SU-DHL-6 (cell line): Measurements from ENCODE around the gene LUC7L.

Source experiments
- H2AFZ ChIP-seq: fragments of 200-600 bp; sonication (generic); 2 replicates; pipeline ENCODE4 v1.6.1; 2014; ENCODE audit warnings: low read depth, mild to moderate bottlenecking, moderate library complexity, mixed read lengths, antibody characterized with exemption, low read length; ENCODE audit not compliant: severe bottlenecking
- H3F3A ChIP-seq: fragments of 200-600 bp; shearing (Covaris generic); 2 replicates; pipeline ENCODE4 v1.6.0; 2016; ENCODE audit warnings: antibody characterized with exemption, mild to moderate bottlenecking; ENCODE audit not compliant: insufficient read depth
- H3K27ac ChIP-seq: fragments of 200-600 bp; sonication (generic); 2 replicates; pipeline ENCODE4 v1.5.1; 2016; ENCODE audit warnings: low read depth, mild to moderate bottlenecking, low read length, moderate library complexity, mixed read lengths
- H3K27me3 ChIP-seq: fragments of 200-600 bp; sonication (generic), shearing (Covaris generic); 2 replicates; pipeline ENCODE4 v1.6.0; 2014; ENCODE audit warnings: mild to moderate bottlenecking, low read length
- H3K36me3 ChIP-seq: fragments of 200-600 bp; sonication (generic); 2 replicates; pipeline ENCODE4 v1.6.1; 2014; ENCODE audit warnings: mild to moderate bottlenecking, low read length, mixed read lengths
- H3K4me2 ChIP-seq: fragments of 300-600, 200-600 bp; shearing (Covaris generic), sonication (generic); 2 replicates; pipeline ENCODE4 v1.6.0; 2014; ENCODE audit warnings: low read length, low read depth, mild to moderate bottlenecking; ENCODE audit not compliant: poor library complexity, severe bottlenecking
- H3K4me3 ChIP-seq: fragments of 200-600 bp; sonication (generic); 2 replicates; pipeline ENCODE4 v1.5.1; 2014; ENCODE audit warnings: antibody characterized with exemption, low read length, mild to moderate bottlenecking, mixed read lengths; ENCODE audit not compliant: insufficient read depth, poor library complexity, severe bottlenecking
- H3K79me2 ChIP-seq: fragments of 200-600 bp; sonication (generic); 2 replicates; pipeline ENCODE4 v1.6.1; 2014; ENCODE audit warnings: mild to moderate bottlenecking, low read length, moderate library complexity; ENCODE audit not compliant: insufficient read depth
- H3K9ac ChIP-seq: fragments of 200-600 bp; sonication (generic); 2 replicates; pipeline ENCODE4 v1.7.0; 2014; ENCODE audit warnings: mild to moderate bottlenecking, low read length
- H3K9me2 ChIP-seq: fragments of 200-600 bp; sonication (generic); replicated peaks from 2 replicates; pipeline ENCODE4 v1.6.1; 2014; ENCODE audit warnings: low read length; ENCODE audit not compliant: insufficient read depth
- H3K9me3 ChIP-seq: fragments of 200-600 bp; sonication (generic); 2 replicates; pipeline ENCODE4 v1.6.1; 2014; ENCODE audit warnings: low read length, mixed read lengths; ENCODE audit not compliant: insufficient read depth
- H4K20me1 ChIP-seq: fragments of 200-600 bp; sonication (generic); 2 replicates; pipeline ENCODE4 v1.6.1; 2014; ENCODE audit warnings: low read depth, mild to moderate bottlenecking, antibody characterized with exemption, low read length, moderate library complexity, mixed read lengths
- EZH2phosphoT487 ChIP-seq: fragments of 200-600 bp; sonication (generic), shearing (Covaris generic); conservative IDR thresholded peaks from 2 replicates; pipeline ENCODE4 v1.6.1; 2018; ENCODE audit warnings: mild to moderate bottlenecking, antibody characterized with exemption, low read length, moderate library complexity, mixed read lengths
- TF ChIP-seq, protein P1 (sequence below): fragments of 200-600 bp; sonication (generic); IDR thresholded peaks from one replicate; pipeline ENCODE4 v1.5.1; 2017; ENCODE audit warnings: antibody characterized with exemption, mild to moderate bottlenecking, low read length, moderate library complexity; ENCODE audit not compliant: insufficient read depth, poor library complexity, severe bottlenecking

The LUC7L gene

DNA sequence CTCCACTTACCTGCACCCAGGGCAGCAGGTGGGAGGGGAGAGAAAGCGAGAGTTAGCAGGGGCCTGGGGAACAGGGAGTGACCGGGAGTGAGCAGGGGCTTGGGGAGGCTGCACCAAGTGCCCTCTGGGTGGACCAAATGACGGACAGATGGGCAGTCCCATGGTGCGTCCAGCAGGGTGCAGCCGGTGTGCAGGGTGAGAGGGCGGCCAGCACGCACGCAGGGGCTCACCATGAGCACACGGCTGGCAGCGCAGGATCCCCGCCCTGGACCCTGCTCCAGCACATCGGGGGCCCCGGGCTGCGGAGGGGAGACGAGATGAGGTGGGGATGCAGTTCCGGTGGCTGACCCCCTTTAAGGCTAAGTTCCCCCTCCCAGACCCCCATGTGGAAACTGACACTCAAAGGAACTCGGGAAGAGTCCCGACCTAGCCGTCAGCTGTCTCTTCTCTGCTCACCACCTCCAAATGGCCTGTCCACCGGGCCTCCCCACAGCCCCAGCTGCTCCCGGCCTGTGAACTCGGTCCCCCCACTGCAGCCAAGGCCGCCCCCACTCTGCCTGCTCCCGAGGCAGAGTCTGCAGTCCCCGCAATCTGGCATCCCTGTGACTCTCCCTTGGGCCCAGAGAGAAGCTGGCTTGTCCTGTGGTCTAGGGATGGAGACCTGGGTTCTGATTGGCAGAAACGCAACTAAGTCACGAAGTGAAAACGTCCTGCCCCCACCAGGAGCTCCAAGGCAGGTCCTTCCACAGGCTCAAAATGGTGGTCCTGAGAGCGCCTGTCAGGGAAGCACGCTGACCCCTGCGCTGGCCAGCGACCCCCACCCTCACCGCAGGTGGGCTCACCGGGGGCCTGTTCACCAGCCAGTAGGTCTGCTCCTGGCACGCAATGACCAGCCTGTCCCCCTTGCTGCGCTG lies 43.6 kb upstream of the LUC7L start:
- H3K27me3 ChIP-seq, result no peaks in the 10 kb centered on the region
- H3K79me2 ChIP-seq, result no peaks in the 10 kb centered on the region
- TF ChIP-seq EZH2phosphoT487, result no peak
- TF ChIP-seq, protein P1, sequence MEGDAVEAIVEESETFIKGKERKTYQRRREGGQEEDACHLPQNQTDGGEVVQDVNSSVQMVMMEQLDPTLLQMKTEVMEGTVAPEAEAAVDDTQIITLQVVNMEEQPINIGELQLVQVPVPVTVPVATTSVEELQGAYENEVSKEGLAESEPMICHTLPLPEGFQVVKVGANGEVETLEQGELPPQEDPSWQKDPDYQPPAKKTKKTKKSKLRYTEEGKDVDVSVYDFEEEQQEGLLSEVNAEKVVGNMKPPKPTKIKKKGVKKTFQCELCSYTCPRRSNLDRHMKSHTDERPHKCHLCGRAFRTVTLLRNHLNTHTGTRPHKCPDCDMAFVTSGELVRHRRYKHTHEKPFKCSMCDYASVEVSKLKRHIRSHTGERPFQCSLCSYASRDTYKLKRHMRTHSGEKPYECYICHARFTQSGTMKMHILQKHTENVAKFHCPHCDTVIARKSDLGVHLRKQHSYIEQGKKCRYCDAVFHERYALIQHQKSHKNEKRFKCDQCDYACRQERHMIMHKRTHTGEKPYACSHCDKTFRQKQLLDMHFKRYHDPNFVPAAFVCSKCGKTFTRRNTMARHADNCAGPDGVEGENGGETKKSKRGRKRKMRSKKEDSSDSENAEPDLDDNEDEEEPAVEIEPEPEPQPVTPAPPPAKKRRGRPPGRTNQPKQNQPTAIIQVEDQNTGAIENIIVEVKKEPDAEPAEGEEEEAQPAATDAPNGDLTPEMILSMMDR, result no peak
- H4K20me1 ChIP-seq, result no peaks in the 10 kb centered on the region
- no peak overlapping the region for H3K27ac ChIP-seq
- H3K9me3 ChIP-seq, result no peaks in the 10 kb centered on the region
- H3K4me2 ChIP-seq, result no peak overlapping the region
- H2AFZ ChIP-seq, result no peak overlapping the region
- H3K9me2 ChIP-seq, result no peaks in the 10 kb centered on the region
- H3K36me3 ChIP-seq, result no peaks in the 10 kb centered on the region
- no peaks in the 10 kb centered on the region for H3F3A ChIP-seq
- H3K4me3 ChIP-seq, result no peak overlapping the region
- no peak overlapping the region for H3K9ac ChIP-seq

DNA sequence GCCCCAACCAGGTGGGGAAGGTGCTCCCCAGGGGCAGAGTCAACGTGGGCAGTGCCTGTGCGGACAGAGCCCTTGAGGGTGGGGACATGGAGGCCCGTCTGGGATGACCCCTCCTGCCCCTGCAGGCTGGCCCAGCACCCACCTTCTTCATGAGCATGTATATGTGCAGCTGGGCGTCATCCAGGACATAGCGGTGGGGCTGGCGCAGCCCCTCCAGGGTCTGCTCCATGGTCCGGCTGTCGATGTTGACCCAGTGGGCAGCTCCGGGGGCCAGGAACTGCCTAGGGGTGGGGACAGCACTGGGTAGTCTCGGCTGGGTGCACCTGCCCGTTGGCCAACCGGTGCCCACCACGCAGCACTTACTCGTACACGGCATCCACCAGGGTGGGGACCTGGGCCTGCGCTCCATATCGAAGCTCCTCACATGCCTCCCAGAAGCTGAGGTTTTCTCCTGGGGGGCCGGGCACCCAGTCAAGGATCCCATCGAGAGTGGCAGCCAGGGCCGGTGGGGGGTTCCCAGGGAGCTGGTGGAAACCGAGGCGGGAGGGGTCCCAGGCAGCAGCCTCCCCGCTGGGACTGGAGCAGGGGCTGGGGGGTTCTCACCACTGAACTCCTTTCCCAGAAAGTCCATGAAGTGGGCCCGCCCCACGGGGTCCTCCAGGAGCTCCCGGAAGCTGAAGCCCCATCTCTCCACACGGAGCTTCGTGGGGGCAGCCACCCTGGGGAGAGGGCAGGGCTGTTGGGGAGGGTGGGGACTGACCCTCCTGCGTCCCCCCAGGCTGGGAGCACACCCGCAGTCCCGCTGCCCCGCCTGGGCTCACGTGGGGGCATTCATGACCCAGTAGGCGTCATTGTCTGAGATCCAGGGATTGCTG lies 41.4 kb upstream of the LUC7L start:
- TF ChIP-seq, protein P1, result no peak
- TF ChIP-seq EZH2phosphoT487, result no peak
- H3K4me3 ChIP-seq, result no peak overlapping the region
- no peak overlapping the region for H3K9ac ChIP-seq

DNA sequence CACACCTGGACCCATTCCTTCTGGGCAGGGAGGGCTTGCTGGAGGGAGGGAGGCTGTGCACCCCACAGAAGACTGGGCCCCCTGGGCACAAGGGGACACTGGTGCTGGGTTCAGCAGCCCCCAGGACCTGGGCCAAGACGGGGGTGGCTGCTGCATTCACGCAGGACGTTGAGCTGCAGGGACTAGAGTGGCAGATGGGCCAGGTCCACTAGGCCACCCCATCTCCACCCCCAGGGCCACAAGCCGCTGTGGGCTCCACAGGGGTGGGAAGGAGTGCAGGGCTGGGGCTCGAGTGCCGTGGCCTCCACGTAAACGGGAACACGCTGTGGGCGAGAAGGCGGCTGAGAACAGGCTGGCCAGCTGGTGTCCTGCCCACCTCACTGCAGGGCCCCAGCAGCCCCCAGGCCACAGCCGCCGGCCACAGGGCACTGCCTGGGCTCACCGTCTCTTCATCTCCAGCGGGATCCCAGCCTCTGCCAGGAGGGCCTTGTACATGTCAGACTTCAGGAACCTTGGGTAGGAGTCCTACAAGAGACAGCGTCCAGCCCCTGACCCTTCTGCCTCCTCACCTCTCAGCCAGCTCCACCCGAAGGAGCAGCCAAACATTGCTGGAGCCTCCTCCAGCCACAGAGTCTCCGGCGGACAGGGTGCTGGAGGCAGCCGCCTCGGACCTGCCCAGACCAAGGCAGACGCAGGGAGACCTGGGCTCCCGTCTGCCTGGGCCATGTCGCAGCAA lies 40.0 kb upstream of the LUC7L start:
- no peak overlapping the region for H3K9ac ChIP-seq
- H3K9me2 ChIP-seq, result no peaks in the 10 kb centered on the region
- no peak overlapping the region for H3K27ac ChIP-seq
- H4K20me1 ChIP-seq, result no peaks in the 10 kb centered on the region
- no peaks in the 10 kb centered on the region for H3K36me3 ChIP-seq
- no peaks in the 10 kb centered on the region for H3K9me3 ChIP-seq
- no peak overlapping the region for H3K4me3 ChIP-seq
- no peak overlapping the region for H2AFZ ChIP-seq
- no peaks in the 10 kb centered on the region for H3K79me2 ChIP-seq
- TF ChIP-seq, protein P1, result no peak
- no peak for TF ChIP-seq EZH2phosphoT487
- no peaks in the 10 kb centered on the region for H3F3A ChIP-seq
- H3K27me3 ChIP-seq, result no peaks in the 10 kb centered on the region
- no peak overlapping the region for H3K4me2 ChIP-seq

More for the DNA sequence above, 41.4 kb upstream of the LUC7L start:
- H2AFZ ChIP-seq, result no peak overlapping the region
- H3K27me3 ChIP-seq, result no peaks in the 10 kb centered on the region
- no peaks in the 10 kb centered on the region for H3F3A ChIP-seq
- no peaks in the 10 kb centered on the region for H3K79me2 ChIP-seq
- no peak overlapping the region for H3K27ac ChIP-seq
- no peaks in the 10 kb centered on the region for H3K36me3 ChIP-seq
- no peaks in the 10 kb centered on the region for H3K9me2 ChIP-seq
- H3K9me3 ChIP-seq, result no peaks in the 10 kb centered on the region
- no peak overlapping the region for H3K4me2 ChIP-seq
- no peaks in the 10 kb centered on the region for H4K20me1 ChIP-seq
